ENCODE measurements around the gene ABR.
"Not testable (repeated sequence)": the region's sequence is repeated elsewhere in the genome, so short reads cannot be mapped to it uniquely, and the experiment has no call there.

ABR gene

DNA sequence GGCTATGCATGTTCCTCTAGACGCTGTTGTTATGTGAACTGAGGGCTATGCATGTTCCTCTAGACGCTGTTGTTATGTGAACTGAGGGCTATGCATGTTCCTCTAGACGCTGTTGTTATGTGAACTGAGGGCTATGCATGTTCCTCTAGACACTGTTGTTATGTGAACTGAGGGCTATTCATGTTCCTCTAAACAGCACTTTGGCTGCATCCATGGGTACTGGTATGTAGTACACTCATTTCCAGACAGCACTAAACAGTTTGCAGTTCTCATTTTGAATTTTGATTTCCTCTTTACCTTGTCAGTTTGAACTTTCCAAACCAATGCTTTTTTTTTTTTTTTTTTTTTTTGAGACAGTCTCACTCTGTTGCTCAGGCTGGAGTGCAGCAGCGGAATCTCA lies 114.4 kb downstream of the ABR start:
- not testable (repeated sequence) for DNase-seq

DNA sequence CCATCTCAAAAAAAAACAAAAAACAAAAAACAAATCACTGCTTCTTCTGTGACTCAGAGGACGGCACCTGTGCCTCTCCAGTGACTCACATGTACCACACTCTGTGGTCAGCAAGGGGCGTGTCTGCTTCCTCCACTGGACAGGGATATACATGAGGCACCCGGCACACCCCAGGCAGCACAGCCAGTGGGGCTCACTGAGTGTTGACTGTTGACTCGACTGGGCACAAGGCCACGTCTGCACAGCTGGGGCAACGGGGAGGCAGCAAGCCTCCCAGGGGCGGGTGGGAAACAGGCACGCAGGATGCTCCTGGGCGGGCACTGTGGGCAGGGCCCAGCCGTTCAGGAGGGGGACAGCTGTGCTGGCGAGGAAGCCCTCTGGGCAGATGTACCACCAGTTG lies 118.8 kb downstream of the ABR start:
- peak; percentile 47 for DNase-seq

GRCh38 chr17:1059131-1059795 lies 120.5 kb downstream of the ABR start:
- DNase-seq = no peak

- DNase-seq = peak; percentile 65
Observed at GRCh38 chr17:1058423-1059130, 121.2 kb downstream of the ABR start.

GRCh38 chr17:1056761-1057160 lies 123.0 kb downstream of the ABR start:
- DNase-seq = no peak

- DNase-seq = peak; percentile 38
Observed at GRCh38 chr17:1055751-1056645, 123.8 kb downstream of the ABR start.

GRCh38 chr17:1055231-1055630 lies 124.5 kb downstream of the ABR start:
- DNase-seq = no peak

GRCh38 chr17:1054656-1055055 lies 125.1 kb downstream of the ABR start:
- DNase-seq = no peak

DNA sequence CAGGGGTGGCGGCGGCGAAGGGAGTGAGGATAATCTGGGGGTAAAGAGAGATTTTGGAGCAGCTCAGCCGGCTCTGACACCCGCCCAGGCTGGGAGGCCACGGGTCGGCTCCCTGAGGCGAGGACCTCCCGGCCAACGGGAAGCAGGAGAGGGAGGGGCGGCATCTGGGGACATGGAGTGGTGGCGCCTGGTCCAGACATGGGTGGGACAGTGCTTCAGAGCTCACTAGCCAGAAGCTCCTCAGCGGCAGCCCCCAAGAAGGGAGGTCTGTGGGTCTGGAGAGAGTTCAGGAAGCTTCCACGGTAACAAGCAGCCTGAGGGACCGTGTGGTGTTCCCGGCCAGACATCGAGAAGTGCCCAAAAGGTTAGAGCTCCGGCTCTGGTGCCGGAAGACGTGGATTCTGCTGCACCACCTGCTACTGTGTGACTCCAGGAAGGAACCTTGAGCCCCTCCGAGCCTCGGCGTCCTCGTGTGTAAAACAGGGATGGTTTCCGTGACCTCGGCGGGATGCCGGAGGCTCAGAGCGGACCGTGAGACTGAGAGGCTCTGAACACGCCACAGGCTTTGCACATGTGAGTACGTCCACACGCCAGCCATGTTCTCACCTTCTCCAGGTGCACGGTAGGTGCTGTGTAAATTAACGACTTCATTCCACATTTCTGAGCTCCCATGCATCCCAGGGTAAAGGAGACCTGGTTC lies 126.0 kb downstream of the ABR start:
- DNase-seq = no peak

DNA sequence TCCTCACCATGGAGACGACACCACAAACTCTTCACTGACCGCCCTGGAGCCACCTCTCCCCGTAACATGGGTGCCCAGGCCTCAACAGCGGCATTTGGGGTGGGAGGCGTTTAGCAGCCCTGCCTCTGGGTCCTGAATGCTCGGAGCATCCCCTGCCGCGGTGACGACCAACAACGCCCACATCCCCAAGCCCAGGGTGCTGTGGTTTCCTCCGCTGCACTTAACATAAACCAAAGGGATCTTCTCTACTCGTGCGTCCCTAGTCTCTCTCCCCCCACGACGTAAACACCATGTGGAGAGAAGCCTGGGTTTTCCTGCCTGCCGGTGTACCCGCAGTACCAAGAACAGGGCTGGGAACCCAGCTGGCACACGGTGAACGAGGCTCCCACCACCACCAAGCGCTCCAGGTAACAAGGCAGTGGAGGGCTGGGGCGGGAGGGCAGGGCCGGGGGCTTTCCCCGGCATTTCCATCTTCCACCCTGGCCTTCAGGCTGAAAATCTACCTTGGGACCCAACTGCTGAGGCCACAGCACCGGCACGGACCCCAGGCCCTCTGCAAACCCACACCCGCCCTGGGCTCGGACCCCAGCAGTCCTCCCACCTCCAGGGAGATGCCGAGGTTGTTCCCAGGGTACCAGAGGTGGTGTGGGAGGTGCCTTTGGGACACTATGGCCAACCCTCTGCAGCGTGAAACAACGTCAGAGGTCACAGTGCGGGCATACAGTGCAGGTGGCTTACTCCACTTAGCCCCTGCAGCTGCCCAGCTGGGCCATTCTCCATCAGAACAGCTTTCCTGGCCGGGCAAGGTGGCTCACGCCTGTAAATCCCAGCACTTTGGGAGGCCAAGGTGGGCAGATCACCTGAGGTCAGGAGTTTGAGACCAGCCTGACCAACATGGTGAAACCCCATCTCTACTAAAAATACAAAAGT lies 128.5 kb downstream of the ABR start:
- no peak for DNase-seq

- DNase-seq = no peak
Observed at GRCh38 chr17:1050246-1050995, 129.4 kb downstream of the ABR start.

DNA sequence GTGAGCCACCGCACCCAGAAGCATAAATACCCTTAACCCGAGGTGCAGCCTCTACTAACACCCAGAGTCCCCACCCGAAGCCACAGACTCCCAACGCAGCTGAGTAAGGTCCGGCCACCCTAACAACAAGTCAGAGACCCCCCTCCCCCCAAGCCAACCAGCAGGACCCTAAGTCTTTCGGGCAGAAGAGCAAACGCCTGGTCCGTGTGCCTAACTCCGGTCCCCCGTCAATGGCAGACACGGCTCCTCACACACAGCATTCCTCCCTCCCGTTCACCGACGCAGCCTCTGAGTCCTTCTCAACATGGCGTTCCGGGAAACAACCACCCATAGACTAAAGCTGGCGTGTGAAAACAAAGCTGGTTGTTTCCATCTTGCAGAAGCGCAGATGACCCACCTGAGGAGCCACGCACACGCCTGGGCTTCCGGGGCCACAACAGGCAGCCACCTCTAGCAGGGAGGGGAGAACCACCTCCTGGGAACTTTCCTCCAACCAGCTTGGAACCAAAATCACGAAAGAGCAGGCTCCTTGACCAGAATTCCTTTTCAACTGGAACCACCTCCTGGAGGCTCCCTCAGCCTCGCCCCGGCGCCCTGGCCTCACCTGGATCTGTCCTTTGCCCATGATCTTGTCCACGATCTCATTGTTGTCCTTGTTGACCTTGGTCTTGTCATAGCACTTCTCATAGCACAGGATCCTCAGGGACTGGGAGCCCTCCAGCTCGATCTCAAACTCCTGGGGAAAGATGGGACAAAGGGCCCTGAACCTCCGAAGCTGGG lies 130.1 kb downstream of the ABR start:
- no peak for DNase-seq

DNA sequence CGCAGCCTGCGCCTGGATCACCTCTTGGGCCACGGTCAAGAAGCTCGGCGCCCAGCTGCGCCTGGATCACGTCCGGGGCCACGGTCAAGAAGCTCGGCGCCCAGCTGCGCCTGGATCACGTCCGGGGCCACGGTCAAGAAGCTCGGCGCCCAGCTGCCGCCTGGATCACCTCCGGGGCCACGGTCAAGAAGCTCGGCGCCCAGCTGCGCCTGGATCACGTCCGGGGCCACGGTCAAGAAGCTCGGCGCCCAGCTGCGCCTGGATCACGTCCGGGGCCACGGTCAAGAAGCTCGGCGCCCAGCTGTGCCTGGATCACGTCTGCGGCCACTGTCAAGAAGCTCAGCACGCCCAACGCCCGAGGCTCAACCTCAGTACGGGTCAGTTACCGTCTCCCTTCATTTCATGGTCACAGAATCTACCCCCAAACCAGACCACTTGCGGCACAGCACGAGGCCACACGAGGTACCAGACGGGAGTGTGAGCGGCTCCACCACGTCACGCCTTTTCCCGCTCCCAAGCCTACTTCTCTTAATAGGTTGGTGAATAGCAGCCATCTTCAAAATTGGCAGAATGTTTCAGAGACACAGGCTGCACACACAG lies 131.2 kb downstream of the ABR start:
- DNase-seq = not testable (repeated sequence)

- no peak for DNase-seq
Observed at GRCh38 chr17:1047879-1048470, 131.8 kb downstream of the ABR start.

DNA sequence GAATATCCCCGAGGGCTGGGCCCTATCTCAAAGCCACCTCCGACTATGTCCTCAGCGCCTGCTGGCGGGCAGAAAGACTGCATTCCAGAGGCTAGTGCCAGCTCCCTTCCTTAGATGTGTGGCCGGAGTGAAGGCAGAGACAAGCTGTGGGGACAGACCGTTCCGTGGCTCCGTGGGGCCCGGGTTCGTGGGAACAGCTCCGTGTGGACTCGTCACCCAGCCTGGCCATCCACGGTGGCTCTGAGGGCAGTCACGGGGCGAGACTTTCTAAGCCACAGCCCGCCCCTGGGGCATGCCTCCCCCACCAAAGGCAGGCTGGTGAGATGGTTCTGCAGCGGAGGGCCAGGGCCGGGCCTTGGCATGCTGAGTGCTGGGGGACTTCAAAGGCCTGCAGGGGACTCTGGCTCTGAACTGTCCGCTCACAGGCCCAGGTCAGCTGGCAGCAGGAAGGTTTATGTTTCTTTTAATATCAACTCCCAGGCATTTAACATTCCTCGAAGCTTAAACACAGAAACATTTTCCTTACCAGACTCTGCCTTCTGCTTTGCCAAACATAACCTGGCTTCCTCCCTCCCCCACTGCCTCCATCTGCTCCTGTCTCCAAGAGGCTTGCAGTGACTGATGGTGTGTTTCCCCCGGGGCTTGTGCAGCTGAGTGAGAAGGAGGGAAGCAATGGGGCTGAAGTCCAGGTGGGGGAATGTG lies 132.5 kb downstream of the ABR start:
- no peak for DNase-seq

DNA sequence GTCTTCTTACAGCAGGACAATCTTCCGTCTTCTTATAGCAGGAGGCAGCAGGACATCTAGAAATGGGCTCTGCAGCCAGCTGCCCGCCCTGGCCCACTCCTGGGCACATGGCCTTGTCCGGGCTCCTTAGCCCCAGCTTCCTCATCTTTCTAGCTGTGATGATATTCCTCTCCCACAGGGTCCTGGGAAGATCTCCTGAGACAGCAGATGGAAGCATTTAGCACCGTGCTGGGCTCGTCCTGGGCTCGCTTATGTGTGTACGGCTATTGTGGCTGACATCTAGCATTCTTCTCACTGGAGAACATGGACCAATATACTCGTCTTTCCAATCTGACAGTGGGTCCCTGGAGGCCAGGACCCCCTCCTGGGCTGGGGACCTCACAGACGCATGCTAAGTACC lies 134.3 kb downstream of the ABR start:
- no peak for DNase-seq

DNA sequence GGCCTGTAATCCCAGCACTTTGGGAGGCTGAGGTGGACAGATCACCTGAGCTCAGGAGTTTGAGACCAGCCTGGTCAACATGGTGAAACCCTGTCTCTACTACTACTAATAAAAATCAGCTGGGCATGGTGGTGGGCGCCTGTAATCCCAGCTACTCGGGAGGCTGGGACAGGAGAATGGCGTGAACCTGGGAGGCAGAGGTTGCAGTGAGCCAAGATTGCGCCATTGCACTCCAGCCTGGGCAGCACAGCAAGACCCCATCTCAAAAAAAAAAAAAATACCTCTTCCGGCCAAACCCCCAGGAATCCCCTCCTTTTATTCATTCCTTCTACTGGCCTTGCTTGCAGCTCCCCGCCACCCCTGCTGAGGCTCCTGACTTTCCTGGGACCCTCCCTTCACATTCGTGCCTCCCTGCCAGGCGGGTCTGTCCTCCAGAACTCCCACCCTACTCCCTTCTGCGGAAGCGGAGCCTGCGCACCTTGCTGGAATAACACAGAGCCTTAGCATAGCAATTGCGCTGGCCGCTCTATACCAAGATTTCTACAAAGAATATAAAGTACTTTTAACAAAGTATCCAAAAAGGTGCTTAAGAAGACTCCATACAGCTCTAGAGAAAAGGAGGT lies 135.3 kb downstream of the ABR start:
- not testable (repeated sequence) for DNase-seq

DNA sequence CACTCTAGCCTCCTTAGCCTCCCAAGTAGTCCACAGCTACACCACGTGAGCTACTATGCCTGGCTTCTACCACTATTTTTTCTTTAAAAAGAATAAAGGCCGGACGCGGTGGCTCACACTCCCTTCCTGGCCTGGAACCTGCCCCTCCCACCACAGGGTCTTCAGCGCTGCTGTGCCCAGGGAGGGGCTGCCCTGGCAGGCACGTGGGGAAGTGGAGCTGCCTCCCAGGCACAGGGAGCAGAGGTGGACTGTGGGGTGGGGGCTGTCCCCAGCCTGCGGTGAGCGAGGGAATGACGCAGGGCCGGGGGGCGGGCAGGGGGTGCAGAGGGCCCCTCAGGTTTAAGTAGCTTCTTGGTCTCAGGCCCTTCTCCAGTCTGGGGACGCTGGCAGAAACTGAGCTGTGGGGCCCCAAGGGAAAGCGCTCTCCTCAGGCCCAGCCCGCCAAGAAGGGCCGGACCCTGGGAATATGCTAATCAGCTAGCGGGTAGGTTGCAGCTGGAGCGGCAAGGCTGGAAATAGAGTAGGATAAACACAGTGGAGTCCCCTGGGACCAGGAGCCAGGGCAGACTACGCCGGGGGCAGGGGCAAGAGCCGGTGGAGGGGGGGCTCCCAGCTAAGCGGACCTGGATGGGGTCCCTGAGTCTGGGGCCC lies 136.1 kb downstream of the ABR start:
- DNase-seq = no peak
